ENCODE measurements around the gene FHL1.
A peak's percentile ranks its signal among the peaks of the same experiment; 100 is the strongest.

The FHL1 gene

GRCh38 chrX:136170139-136170800 lies 22.9 kb downstream of the FHL1 start:
- DNase-seq = no peak
- TF ChIP-seq CTCF (IDR thresholded peaks at IDR 0.05; ENCODE audit: low read depth, low read length, missing control alignments) = peak; percentile 55
- Histone ChIP-seq H3K27me3 (replicated peaks) (no peaks in the 10 kb centered on the region), H3K36me3 (replicated peaks) (no peaks in the 10 kb centered on the region), H3K27ac (peak overlapping the region; percentile 50), H3K4me3 (ENCODE audit: low read depth, low read length) (no peak overlapping the region)
- in situ Hi-C loops (cut with HindIII; ENCODE audit: low pct_ligation_motif_present, low sequenced_read_pairs) = no loop called here

GRCh38 chrX:136171420-136171819 lies 24.1 kb downstream of the FHL1 start:
- no peak overlapping the region for H3K4me3 ChIP-seq (ENCODE audit: low read depth, low read length)
- no peaks in the 10 kb centered on the region for H3K36me3 ChIP-seq (replicated peaks)
- no peak for DNase-seq
- H3K27me3 ChIP-seq (replicated peaks) = no peaks in the 10 kb centered on the region
- TF ChIP-seq CTCF (IDR thresholded peaks at IDR 0.05; ENCODE audit: low read depth, low read length, missing control alignments) = no peak
- in situ Hi-C loops (cut with HindIII; ENCODE audit: low pct_ligation_motif_present, low sequenced_read_pairs) = no loop called here
- H3K27ac ChIP-seq = no peak overlapping the region

GRCh38 chrX:136176399-136176825 lies 29.1 kb downstream of the FHL1 start:
- Histone ChIP-seq H3K27ac (peak overlapping the region; percentile 91), H3K27me3 (replicated peaks) (no peaks in the 10 kb centered on the region), H3K36me3 (replicated peaks) (no peaks in the 10 kb centered on the region), H3K4me3 (ENCODE audit: low read depth, low read length) (no peak overlapping the region)
- in situ Hi-C loops (cut with HindIII; ENCODE audit: low pct_ligation_motif_present, low sequenced_read_pairs) = no loop called here
- no peak for TF ChIP-seq CTCF (IDR thresholded peaks at IDR 0.05; ENCODE audit: low read depth, low read length, missing control alignments)
- peak; percentile 73 for DNase-seq

GRCh38 chrX:136179133-136179532 lies 31.8 kb downstream of the FHL1 start:
- no peak for TF ChIP-seq CTCF (IDR thresholded peaks at IDR 0.05; ENCODE audit: low read depth, low read length, missing control alignments)
- in situ Hi-C loops (cut with HindIII; ENCODE audit: low pct_ligation_motif_present, low sequenced_read_pairs) = no loop called here
- Histone ChIP-seq H3K36me3 (replicated peaks) (no peaks in the 10 kb centered on the region), H3K27me3 (replicated peaks) (no peaks in the 10 kb centered on the region), H3K27ac (no peak overlapping the region), H3K4me3 (ENCODE audit: low read depth, low read length) (no peak overlapping the region)
- no peak for DNase-seq

- H3K4me3 ChIP-seq (ENCODE audit: low read depth, low read length) = no peak overlapping the region
- no peaks in the 10 kb centered on the region for H3K36me3 ChIP-seq (replicated peaks)
- no peaks in the 10 kb centered on the region for H3K27me3 ChIP-seq (replicated peaks)
- in situ Hi-C loops (cut with HindIII; ENCODE audit: low pct_ligation_motif_present, low sequenced_read_pairs) = no loop called here
- no peak for DNase-seq
- no peak overlapping the region for H3K27ac ChIP-seq
- no peak for TF ChIP-seq CTCF (IDR thresholded peaks at IDR 0.05; ENCODE audit: low read depth, low read length, missing control alignments)
Measured at GRCh38 chrX:136182414-136182813, 35.1 kb downstream of the FHL1 start.

GRCh38 chrX:136183172-136183571 lies 35.8 kb downstream of the FHL1 start:
- Histone ChIP-seq H3K27ac (no peak overlapping the region), H3K27me3 (replicated peaks) (no peaks in the 10 kb centered on the region), H3K4me3 (ENCODE audit: low read depth, low read length) (no peak overlapping the region), H3K36me3 (replicated peaks) (no peaks in the 10 kb centered on the region)
- in situ Hi-C loops (cut with HindIII; ENCODE audit: low pct_ligation_motif_present, low sequenced_read_pairs) = no loop called here
- no peak for TF ChIP-seq CTCF (IDR thresholded peaks at IDR 0.05; ENCODE audit: low read depth, low read length, missing control alignments)
- no peak for DNase-seq
